ENCODE measurements around the gene NPY4R2.
"Not testable (repeated sequence)": the region's sequence is repeated elsewhere in the genome, so short reads cannot be mapped to it uniquely, and the experiment has no call there.

- TF ChIP-seq RAD21 (CRISPR knock-in tag; conservative IDR thresholded peaks at IDR 0.05 in 1 of 2, IDR thresholded peaks at IDR 0.05 in 1 of 2); POLR2A (conservative IDR thresholded peaks at IDR 0.05); RCOR1 (IDR thresholded peaks at IDR 0.05; ENCODE audit: borderline replicate concordance in 1 of 2, low read depth in 2 of 2, low read length in 2 of 2); PTRF (tag; IDR thresholded peaks at IDR 0.05); PKNOX1 (IDR thresholded peaks at IDR 0.05); HMGXB4 (CRISPR knock-in tag; IDR thresholded peaks at IDR 0.05); ZNF217 (CRISPR knock-in tag; IDR thresholded peaks at IDR 0.05); NCOA1 (IDR thresholded peaks at IDR 0.05; ENCODE audit: low read depth); USF2 (CRISPR knock-in tag; IDR thresholded peaks at IDR 0.05); MAFF (IDR thresholded peaks at IDR 0.05; ENCODE audit: low read length); DPF2 (IDR thresholded peaks at IDR 0.05): not testable (repeated sequence)
- TF ChIP-seq, protein P1, sequence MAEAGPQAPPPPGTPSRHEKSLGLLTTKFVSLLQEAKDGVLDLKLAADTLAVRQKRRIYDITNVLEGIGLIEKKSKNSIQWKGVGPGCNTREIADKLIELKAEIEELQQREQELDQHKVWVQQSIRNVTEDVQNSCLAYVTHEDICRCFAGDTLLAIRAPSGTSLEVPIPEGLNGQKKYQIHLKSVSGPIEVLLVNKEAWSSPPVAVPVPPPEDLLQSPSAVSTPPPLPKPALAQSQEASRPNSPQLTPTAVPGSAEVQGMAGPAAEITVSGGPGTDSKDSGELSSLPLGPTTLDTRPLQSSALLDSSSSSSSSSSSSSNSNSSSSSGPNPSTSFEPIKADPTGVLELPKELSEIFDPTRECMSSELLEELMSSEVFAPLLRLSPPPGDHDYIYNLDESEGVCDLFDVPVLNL (CRISPR knock-in tag; IDR thresholded peaks at IDR 0.05; ENCODE audit: low read depth) = not testable (repeated sequence)
- TF ChIP-seq, protein P2, sequence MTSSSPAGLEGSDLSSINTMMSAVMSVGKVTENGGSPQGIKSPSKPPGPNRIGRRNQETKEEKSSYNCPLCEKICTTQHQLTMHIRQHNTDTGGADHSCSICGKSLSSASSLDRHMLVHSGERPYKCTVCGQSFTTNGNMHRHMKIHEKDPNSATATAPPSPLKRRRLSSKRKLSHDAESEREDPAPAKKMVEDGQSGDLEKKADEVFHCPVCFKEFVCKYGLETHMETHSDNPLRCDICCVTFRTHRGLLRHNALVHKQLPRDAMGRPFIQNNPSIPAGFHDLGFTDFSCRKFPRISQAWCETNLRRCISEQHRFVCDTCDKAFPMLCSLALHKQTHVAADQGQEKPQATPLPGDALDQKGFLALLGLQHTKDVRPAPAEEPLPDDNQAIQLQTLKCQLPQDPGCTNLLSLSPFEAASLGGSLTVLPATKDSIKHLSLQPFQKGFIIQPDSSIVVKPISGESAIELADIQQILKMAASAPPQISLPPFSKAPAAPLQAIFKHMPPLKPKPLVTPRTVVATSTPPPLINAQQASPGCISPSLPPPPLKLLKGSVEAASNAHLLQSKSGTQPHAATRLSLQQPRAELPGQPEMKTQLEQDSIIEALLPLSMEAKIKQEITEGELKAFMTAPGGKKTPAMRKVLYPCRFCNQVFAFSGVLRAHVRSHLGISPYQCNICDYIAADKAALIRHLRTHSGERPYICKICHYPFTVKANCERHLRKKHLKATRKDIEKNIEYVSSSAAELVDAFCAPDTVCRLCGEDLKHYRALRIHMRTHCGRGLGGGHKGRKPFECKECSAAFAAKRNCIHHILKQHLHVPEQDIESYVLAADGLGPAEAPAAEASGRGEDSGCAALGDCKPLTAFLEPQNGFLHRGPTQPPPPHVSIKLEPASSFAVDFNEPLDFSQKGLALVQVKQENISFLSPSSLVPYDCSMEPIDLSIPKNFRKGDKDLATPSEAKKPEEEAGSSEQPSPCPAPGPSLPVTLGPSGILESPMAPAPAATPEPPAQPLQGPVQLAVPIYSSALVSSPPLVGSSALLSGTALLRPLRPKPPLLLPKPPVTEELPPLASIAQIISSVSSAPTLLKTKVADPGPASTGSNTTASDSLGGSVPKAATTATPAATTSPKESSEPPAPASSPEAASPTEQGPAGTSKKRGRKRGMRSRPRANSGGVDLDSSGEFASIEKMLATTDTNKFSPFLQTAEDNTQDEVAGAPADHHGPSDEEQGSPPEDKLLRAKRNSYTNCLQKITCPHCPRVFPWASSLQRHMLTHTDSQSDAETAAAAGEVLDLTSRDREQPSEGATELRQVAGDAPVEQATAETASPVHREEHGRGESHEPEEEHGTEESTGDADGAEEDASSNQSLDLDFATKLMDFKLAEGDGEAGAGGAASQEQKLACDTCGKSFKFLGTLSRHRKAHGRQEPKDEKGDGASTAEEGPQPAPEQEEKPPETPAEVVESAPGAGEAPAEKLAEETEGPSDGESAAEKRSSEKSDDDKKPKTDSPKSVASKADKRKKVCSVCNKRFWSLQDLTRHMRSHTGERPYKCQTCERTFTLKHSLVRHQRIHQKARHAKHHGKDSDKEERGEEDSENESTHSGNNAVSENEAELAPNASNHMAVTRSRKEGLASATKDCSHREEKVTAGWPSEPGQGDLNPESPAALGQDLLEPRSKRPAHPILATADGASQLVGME (CRISPR knock-in tag; IDR thresholded peaks at IDR 0.05) = not testable (repeated sequence)
Measured at GRCh38 chr10:47943328-47943727, 24.9 kb downstream of the NPY4R2 start.
